IPS-NIHi7 (cell line): ENCODE measurements around the gene SRP72.
"Not testable (repeated sequence)": the region's sequence is repeated elsewhere in the genome, so short reads cannot be mapped to it uniquely, and the experiment has no call there.

Experiments used
- DNase-seq: peaks from one replicate; pipeline ENCODE4 v3.0.0; 2012; ENCODE audit warnings: mixed read lengths; ENCODE audit errors: extremely low spot score

SRP72 gene, protein sequence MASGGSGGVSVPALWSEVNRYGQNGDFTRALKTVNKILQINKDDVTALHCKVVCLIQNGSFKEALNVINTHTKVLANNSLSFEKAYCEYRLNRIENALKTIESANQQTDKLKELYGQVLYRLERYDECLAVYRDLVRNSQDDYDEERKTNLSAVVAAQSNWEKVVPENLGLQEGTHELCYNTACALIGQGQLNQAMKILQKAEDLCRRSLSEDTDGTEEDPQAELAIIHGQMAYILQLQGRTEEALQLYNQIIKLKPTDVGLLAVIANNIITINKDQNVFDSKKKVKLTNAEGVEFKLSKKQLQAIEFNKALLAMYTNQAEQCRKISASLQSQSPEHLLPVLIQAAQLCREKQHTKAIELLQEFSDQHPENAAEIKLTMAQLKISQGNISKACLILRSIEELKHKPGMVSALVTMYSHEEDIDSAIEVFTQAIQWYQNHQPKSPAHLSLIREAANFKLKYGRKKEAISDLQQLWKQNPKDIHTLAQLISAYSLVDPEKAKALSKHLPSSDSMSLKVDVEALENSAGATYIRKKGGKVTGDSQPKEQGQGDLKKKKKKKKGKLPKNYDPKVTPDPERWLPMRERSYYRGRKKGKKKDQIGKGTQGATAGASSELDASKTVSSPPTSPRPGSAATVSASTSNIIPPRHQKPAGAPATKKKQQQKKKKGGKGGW

DNA sequence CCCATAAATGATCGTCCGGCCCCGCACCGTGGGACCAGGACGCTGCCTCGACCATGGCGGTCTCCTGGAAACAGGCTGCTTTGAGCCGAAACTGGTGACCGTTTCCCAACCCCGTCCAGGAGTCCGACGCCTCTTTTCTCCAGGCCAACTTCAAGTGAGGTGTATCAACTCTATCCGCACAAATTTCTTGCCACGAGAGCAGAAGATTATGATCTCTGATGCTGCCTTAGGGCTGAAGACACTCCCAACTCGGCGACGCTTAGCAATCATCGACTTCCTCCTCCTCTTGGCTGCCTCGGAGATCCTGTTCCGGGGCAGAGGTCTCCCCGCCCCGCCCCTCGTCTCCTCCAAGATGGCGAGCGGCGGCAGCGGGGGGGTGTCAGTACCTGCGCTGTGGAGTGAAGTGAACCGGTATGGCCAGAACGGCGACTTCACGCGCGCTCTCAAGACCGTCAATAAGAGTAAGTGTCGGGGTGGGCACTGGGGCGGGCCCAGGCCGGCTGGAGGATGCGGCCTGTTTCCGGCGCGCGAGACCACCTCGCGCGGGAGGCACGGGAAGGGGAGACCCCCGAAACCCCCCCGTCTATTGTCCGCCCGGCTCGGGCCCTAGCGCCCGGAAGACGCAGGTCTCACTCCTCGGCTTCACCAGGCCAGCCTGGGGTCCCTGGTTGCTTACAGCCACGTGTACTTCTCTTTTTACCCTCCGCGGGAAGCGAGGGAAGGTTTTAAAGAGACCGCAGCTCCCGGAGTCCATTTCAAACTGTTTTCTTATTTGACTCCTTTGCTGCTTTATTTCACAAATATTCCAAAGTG, at the start of gene SRP72:
TSS of gene SRP72 (plus strand) at position 334 of the 813 bp plus-strand sequence. CDS start at position 353, 19 bp downstream.
- peak; percentile 92 for DNase-seq

DNA sequence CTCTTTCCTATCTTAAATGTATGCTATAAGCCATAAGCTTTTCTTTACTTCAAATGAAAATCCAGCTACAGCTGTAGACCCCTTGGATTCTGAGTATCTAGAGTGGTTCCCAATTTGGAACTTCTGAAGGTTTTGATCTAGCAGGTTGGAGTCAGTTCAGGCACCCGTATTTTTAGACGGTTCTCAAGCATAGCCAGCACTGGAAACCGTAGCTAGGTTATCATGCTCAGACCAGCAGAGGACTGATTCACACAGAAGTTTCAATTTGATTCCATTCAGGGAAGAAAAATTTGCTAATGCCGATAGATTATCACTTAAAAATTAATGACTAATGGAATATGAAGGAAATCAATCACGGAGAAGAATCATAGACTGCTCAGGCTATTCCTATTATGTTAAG, 43.2 kb upstream of the SRP72 start:
- DNase-seq = no peak

DNA sequence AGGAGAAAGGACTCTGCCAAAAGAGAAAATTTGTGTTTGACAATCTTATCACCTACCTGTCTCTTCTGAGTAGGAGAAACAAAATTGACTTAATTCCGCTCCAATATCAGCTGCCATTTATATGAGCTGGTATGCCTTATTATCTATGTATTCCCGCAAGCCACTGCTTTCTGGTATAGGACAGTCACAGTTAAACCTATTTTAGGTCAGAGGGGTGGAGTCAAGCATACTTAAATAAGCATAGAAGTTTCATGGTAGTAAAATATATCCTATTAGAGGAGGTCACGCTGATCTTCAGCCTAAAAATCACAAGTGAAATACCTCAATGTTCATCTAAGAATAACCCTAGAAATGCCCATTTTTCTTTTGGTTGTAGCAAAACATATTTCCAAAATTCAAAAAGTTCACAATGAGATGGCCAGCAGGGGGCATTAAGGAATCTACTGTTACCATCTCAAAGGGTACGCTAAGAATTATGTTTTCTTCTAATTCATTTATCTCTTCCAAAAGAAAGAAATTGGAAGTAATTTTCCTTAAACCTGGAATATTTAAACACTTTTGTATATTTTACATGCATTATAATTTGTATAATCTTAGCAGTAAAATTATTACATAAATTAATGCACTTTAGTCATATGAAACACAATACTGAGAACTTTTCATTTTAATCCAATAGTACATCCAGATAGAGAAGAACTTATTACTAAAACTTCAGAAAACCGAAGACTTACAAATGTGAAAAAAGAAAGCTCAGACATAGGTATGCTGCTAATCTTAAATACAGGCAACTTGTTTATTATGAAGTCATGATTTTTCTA, 42.5 kb upstream of the SRP72 start:
- no peak for DNase-seq

DNA sequence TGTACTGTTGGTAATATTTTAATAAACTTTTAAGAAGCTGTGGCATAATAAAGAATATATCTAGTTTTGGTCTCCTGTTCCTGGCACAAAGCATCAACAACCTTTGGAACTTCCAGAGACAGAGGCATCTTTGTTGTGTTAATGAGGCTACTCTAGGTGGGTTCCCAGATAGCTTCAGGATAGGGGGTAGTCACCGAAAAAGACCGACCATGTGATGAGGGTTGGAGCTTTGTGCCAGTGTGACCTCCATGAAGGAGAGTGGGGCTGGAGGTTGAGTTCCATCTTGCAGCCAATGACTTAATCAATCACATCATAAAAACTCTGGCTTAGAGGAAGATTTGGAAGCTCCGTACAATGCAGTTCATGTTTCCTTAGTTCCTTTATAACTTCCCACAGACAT, 41.9 kb upstream of the SRP72 start:
- peak; percentile 45 for DNase-seq

DNA sequence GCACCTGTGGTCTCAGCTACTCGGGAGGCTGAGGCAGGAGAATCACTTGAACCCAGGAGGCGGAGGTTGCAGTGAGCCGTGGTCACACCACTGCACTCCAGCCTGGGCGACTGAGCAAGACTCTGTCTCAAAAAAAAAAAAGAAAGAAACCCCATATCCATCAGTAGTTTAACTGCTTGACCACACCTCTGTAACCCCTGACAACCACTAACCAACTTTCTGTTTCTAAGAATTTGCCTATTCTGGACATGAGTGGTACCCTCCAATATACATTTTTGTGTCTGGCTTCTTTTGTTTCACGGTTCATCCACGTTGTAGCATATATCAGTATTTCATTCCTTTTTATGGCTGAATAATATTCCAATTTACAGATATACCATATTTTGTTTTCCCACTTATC, 41.1 kb upstream of the SRP72 start:
- DNase-seq = no peak

DNA sequence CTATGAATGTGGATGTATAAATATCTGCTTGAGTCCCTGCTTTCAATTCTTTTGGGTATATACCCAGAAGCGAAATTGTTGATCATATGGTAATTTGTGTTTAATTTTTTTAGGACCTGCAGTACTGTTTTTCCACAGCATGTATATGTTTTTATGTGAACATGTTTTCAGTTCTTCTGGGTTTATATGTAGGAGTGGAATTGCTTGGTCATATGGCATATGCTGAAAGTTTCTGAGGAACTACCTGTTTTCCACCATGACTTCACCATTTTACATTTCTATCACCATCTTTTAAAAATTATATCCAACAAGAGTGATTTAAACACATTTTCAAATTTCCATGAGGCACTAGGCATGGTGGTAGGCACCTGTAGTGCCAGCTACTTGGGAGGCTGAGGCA, 40.2 kb upstream of the SRP72 start:
- DNase-seq = no peak

DNA sequence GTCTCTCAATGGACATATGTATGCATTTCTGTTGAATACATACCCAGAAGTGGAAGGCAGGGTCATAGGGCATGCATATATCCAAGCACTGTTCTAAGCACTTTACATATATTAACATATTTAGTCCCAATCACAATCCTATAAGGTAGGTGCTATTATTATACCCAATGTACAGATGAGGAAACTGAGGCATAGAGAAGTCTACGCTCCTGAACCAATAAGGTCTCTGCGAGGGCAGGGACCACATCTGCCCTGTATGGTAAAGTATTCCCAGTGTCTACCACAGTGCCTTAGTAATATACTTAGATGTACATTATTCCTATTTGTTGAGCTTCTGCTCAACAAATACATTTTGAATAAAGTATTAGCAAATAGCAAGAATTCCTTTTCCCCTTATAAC, 37.2 kb upstream of the SRP72 start:
- no peak for DNase-seq

DNA sequence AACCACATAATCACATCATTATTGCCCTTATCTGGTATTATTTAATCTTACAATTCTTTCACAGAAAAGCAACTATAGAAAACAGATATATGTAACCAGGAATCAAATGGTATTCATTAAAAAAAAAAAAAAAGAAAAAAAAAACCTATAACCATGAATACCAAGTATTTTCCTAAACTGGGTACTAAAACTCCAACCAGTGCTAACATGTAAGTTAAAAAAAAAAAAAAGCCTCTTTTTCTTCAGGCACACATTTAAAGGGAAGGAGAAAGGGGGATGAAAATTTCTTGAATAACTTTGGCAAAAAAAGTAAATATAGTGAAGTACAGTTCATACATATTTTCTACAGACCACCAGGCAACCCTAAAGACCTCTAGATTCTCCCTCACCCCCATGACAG, 34.1 kb upstream of the SRP72 start:
- no peak for DNase-seq

DNA sequence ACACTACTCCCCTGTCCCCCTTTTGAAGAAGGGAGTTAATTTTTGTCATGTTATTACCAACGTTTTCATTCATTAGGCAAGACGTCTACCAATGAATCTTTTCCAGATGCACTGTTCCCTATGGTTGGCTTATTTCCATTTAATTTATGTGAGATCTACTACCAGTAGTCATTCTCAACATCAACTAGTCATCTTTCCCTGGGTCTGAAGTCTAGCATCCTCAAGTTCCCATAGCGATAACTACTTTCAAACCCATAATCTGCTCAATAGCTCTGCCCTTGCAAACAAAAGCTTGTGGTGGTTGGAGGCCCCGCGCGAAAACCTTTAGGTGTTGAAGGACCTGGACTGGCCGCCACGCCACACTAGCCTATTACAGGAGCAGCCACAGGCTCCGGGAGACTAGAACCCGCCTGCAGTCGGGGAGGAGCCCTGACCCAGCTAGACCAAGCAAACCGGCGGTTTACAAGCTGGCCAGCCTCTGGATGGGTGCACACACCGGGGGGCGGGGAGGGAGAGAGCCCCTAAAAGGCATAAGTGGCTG, 32.7 kb upstream of the SRP72 start:
- DNase-seq = peak; percentile 38

DNA sequence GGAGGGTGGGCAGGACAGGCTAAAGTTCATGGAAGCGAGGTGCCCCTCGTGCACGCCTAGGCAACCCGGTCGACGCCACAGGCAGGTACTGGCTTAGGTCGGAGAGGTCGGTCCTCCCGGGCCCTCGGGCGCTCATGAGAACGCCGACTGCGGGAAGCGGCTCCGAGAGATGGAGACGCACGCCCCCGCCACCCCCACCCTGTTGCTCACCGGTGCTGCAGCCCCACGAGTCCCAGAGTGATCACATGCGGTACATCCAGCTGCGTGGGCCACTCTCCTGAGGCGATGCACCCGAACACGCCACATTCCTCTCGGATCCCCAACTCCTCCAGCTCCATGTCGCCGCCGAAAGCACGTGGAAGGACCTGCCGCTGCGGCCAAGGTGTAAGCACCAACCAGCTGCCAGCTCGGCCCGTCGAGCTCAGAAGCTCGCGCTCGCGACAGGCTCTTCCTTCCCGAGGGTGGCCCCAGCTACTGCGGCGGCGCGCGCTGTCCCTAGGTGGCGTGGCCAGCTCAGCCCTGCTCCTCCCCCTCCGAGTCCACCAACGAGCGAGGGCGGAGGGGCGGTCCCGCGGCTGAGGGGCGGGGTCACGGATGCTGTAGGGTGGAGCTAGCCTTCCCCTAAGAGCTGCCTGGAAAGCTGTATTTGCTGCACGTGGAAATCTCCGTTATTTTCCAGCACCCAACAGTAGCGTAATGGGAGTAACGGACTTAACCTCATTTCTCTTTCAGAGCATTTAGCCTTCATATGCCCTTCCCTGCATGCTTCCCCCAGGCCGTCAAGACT, 32.1 kb upstream of the SRP72 start, which contains the start of gene PPAT:
TSS of gene PPAT (minus strand) at position 476 of the 787 bp plus-strand sequence. CDS start at position 338, 138 bp downstream.
- peak; percentile 96 for DNase-seq

DNA sequence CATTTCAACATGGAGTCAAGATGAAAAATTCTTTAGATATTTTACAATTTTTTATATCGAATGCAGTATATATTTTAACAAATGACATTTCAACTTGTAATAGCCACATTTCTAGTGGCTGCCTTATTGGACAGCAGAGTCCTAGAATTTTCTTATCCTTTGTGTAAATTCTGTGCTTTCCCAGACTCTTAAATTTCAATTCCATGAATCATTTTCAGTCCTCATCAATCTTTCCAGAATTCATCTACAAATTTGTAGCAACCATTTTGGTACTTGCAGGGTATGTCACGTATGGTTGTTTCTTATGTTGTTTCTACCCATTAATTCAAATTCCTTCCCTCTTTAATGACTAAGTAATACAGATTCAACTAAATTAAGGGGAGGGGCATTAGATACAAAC, 28.7 kb upstream of the SRP72 start:
- DNase-seq = no peak

DNA sequence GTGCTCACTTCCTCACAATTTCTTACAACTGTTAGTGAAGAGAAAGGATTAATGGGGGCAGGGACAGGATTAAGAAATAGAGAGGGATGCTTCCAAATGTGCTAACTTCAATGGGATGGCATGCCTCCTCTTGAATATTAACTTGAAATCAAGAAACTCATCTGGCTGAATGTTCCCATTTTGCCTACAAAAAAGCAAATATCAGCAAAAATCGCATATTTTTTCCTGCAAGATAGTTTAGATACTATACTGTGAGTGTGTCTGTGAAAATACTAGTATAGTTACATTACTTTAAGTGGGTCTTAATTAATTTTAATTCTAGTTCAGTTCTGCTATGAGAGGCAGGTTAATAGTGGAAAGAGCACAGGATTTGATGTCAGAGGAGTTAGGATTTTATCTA, 26.4 kb upstream of the SRP72 start:
- DNase-seq = no peak

DNA sequence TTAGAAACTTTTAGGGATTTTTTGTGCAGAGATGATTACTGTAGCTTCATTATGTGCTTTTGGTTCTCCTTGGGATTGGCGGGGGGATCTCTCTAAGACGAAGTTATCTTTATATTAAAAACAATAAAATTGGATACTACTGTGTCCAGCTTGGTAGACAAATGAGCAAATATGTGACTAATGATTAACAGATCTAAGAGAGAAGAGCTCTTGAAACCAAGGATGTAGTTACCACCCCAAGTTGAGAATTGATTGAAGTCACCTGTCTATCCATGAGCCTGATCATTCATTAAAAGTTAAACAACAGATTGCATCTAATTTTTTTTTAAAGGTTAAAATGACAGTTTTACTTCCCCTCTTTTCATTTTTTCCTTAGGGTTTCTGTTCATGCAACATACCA, 22.7 kb upstream of the SRP72 start:
- no peak for DNase-seq

DNA sequence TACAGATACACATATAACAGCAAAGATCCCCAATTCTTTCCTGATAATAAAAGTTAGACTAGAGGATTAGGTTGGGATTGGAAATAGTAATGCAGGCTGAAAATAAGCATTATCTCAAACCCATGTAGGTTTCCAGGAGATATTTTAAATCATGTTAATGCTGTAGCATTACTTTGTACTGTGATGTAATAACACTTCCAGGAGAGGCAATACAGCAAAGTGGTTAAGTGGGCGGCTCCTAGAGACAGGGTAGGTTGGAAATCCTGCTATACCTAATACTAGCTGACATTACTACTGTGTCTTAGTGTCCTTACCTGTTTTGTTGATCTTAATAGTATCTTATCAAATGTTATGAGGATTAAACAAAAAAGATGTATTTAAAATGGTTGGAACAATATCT, 21.7 kb upstream of the SRP72 start:
- no peak for DNase-seq

DNA sequence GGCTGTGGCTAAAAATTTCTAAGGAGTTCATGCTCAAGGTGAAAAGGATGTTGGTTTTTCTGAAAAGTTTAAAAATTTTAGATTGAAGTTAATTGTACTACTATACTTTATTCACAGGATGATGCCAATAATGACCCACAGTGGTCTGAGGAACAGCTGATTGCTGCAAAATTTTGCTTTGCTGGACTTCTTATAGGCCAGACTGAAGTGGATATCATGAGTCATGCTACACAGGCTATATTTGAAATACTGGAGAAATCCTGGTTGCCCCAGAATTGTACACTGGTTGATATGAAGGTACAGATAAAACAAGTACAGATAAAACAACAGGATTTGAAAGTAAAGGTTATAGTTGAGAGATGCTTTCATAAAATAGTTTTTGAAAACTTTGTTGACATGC, 19.1 kb upstream of the SRP72 start:
- no peak for DNase-seq

DNA sequence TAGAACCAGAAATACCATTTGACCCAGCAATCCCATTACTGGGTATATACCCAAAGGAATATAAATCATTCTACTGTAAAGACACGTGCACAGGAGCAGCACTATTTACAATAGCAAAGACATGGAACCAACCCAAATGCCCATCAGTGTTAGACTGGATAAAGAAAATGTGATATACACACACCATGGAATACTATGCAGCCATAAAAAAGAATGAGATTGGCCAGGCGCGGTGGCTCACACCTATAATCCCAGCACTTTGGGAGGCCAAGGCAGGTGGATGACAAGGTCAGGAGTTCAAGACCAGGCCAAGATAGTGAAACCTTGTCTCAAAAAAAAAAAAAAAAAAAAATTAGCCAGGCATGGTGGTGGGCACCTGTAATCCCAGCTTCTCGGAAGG, 17.9 kb upstream of the SRP72 start:
- not testable (repeated sequence) for DNase-seq

DNA sequence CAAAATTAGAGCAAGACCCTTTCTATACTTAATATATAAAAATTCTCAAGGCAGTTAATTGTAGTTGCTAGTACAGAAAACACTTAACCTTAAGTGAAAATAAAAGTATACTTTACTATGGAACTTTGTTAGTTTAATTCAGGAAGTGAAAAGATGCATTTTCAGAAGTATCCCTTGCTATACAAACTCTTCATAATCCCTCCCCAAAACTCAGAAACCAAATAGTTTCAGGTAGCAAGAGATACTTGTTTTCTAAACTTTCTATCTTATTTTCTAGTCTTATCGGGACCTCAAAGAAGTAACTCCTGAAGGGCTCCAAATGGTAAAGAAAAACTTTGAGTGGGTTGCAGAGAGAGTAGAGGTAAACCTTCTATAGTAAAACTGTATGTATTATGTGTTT, 17.1 kb upstream of the SRP72 start:
- no peak for DNase-seq

DNA sequence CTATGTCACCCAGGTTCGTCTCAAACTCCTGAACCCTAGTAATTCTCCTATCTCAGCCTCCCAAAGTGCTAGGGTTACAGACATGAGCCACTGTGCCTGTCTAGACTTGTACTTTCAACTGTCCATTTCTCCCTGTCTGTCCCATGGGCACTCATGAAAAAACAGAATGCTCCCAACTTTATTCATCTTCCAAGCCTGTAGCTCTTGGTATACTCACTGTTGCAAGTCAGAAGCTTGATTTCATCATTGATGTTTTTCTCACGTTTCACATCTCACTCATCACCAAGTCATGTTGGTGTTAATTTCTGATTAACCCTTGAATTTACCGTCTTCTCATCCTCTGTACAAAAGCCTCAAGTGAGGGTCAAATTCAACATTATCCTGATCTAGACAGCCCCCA, 7.3 kb upstream of the SRP72 start:
- DNase-seq = no peak

DNA sequence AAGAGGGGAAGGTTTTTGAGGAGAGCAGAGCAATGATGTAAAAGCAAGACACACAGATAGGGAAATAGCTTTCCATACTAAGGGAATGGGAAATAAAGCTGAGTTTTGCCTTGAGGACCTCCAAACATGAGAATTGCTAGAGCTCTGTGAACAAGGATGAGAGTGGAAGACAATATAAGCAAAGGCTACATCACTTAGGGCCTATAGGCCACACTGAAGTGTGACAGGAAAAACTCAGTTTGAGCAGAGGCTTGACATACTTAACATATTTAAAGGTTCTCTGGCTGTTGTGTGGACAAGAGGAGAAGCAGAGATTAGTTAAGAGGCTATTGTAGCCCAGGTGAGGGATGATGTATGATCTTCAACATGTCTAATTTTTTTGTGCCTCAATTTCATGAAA, 5.3 kb upstream of the SRP72 start:
- no peak for DNase-seq

DNA sequence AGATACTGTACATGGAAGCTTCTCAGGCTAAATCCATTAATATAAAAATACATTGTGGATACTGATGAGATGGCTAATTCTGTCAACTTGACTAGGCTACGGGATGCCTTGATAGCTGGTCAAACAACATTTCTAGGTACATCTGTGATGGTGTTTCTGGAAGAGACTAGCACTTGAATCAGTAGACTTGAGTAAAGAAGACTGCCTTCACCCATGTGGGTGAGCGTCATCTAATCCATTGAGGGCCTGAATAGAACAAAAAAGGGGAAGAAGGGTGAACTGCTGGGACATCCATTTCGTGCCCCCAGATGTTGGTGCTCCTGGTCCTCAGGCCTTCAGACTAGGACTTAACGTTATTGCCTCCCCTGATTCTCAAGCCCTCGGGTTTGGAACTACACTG, 3.7 kb upstream of the SRP72 start:
- no peak for DNase-seq
